Fibroblast of the aortic adventitia (primary cell): ENCODE results near the gene CDC16. TPM values are rescaled to one million over a fixed set of nuclear protein-coding genes. Genes with fewer than 3 reads are reported as not detected.
A peak's percentile ranks its signal among the peaks of the same experiment; 100 is the strongest.

ENCODE experiments used
- DNase-seq: peaks from one replicate; pipeline ENCODE4 v3.0.0-alpha.2; 2010; ENCODE audit warnings: low read depth
- H3K4me3 ChIP-seq: 2 replicates; pipeline ENCODE4 v1.5.1; 2011; ENCODE audit warnings: low read depth, mild to moderate bottlenecking, control low read depth, low read length, moderate library complexity
- small RNA-seq: library from RNA; depleted of rRNA; stranded (forward); fragments of <200 nt; gene quantifications from one replicate; pipeline ENCODE3, GENCODE V24; 2012
- total RNA-seq: library from RNA; depleted of rRNA; stranded (reverse); fragments of >200 nt; gene quantifications from 2 replicates; pipeline ENCODE4 v1.2.3, GENCODE V29; 2012; ENCODE audit warnings: low replicate concordance
- TF ChIP-seq, protein P1 (sequence below): IDR thresholded peaks from 2 replicates; pipeline ENCODE4 v1.5.1; 2011; ENCODE audit warnings: mild to moderate bottlenecking, low read length, control low read depth, inconsistent platforms; ENCODE audit not compliant: insufficient read depth

CDC16 gene
- total RNA-seq, 1 donor = 81.3 TPM

DNA sequence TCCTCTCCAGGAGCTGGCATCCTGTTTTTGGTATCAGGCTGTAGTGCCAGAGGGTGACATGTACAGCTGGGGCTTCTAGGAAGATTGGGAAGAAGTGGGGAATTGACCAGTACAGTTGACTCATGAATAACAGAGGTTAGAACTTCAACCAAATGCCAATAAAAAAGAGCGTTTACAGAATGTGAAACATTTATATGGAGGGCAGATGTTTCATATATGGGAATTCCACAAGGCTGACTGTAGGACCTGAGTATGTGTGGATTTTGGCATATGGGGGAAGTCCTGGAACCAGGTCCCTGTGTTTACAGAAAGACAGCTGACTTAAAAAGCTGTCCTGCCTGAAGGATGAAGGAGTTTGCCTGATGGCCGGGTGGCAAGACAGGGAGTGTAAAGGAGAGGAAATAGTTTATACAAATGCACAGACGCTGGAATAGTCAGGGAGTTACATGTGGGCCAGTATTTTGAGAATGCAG, 84.8 kb downstream of the CDC16 start:
- peak overlapping the region; percentile 22 for H3K4me3 ChIP-seq
- TF ChIP-seq, protein P1, sequence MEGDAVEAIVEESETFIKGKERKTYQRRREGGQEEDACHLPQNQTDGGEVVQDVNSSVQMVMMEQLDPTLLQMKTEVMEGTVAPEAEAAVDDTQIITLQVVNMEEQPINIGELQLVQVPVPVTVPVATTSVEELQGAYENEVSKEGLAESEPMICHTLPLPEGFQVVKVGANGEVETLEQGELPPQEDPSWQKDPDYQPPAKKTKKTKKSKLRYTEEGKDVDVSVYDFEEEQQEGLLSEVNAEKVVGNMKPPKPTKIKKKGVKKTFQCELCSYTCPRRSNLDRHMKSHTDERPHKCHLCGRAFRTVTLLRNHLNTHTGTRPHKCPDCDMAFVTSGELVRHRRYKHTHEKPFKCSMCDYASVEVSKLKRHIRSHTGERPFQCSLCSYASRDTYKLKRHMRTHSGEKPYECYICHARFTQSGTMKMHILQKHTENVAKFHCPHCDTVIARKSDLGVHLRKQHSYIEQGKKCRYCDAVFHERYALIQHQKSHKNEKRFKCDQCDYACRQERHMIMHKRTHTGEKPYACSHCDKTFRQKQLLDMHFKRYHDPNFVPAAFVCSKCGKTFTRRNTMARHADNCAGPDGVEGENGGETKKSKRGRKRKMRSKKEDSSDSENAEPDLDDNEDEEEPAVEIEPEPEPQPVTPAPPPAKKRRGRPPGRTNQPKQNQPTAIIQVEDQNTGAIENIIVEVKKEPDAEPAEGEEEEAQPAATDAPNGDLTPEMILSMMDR = no peak
- peak; percentile 82 for DNase-seq

DNA sequence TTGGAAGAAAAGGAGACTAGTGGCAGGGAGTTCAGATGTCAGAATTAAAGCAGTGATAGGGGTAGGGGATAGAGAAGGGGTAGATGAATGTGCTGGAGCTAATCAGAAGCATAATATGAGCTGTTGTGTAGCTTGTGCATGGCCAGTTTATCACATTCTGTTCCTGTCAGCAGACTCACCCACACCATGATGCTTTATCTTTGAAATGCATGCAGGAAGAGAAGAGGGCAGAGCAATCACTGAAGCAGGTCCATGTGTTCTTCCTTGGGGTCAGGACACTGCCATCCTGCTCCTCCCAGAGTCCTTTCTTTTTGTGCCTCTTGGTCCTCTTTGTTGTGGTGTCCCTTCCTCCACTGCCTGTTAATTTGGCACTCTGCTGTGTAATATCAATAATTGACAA, 85.4 kb downstream of the CDC16 start:
- no peak for DNase-seq
- no peak overlapping the region for H3K4me3 ChIP-seq
- TF ChIP-seq, protein P1 = no peak

DNA sequence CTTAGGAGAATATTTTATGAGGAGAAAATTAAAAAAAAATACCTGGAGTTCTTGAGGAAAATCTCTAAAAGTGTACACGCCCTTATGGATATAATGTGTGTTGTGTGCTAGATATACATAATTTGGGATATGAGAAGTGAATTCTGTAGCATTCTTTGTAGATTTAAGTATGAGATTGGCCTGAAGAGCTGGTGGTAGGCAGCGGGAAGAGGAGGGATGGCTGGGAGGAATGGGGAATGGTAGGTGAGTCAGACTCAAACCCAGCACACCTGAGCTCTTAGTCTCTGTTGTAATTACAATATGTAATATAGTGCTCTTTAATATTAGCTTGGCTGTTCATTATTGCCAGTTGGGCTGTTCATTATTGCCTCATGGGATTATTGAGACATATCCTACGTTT, 86.6 kb downstream of the CDC16 start:
- TF ChIP-seq, protein P1 = no peak
- no peak for DNase-seq
- H3K4me3 ChIP-seq = no peak overlapping the region

Small RNA genes lying within 50 kb of the gene (small RNA-seq; reads per million reads assigned to genes)
- gene MIR4502 (not detected), gene MIR548AR (not detected)

Other genes starting within 250 kb of the CDC16 start
- 14.0 and 36.1 TPM in 2 replicates for gene RASA3, start 102.3 kb upstream of the CDC16 start, total RNA-seq
- not detected in 2 replicates for gene CFAP97D2, start 55.6 kb upstream of the CDC16 start, total RNA-seq
- 32.1 and 42.0 TPM in 2 replicates for gene UPF3A, start 46.7 kb downstream of the CDC16 start, total RNA-seq
- 9.3 and 22.5 TPM in 2 replicates for gene CHAMP1, start 79.6 kb downstream of the CDC16 start, total RNA-seq